SK-N-SH (cell line): ENCODE measurements around the gene ZNF202. TPM values are rescaled to one million over a fixed set of nuclear protein-coding genes. Genes with fewer than 3 reads are reported as not detected.

Experiments
- CTCF ChIA-PET: fragments of 300-600, 350-600 bp; formaldehyde crosslinking; extraction: SDS; loops from one replicate; lab custom pipeline; 2021; lab: Yijun Ruan, JAX
- POLR2A ChIA-PET: fragments of 350-600 bp; sonication (Branson Sonifier 250); formaldehyde crosslinking; extraction: SDS; loops from one replicate; lab custom pipeline; 2020; ENCODE audit warnings: antibody characterized with exemption, inconsistent platforms; lab: Yijun Ruan, JAX
- DNase-seq: peaks from one replicate; pipeline ENCODE4 v3.0.0; 2012
- H2AFZ ChIP-seq: fragments of 200-600 bp; sonication (generic); 2 replicates; pipeline ENCODE4 v1.8.1; 2016; ENCODE audit warnings: antibody characterized with exemption, mild to moderate bottlenecking, low read depth
- H3F3A ChIP-seq: fragments of 200-600 bp; sonication (generic); replicated peaks from 2 replicates; pipeline ENCODE3; 2016; ENCODE audit warnings: antibody characterized with exemption, mild to moderate bottlenecking; ENCODE audit not compliant: insufficient read depth
- H3K27ac ChIP-seq, 2 experiments: fragments of 200-500 bp in 1 of 2; fragments of 200-600 bp in 1 of 2; sonication (Bioruptor generic) in 1 of 2; sonication (generic), shearing (Covaris generic) in 1 of 2; 2 replicates each; pipeline versions ENCODE4 v1.5.1 to v1.6.1; 2014 to 2016; ENCODE audit warnings: low read depth in 2 of 2, inconsistent platforms in 1 of 2, low read length in 1 of 2, mild to moderate bottlenecking in 1 of 2, mixed read lengths in 1 of 2
- H3K27me3 ChIP-seq: fragments of 200-600 bp; sonication (generic), shearing (Covaris generic); 2 replicates; pipeline ENCODE4 v1.6.1; 2016; ENCODE audit warnings: mixed run types; ENCODE audit not compliant: insufficient read depth
- H3K36me3 ChIP-seq, 2 experiments: fragments of 200-500 bp in 1 of 2; fragments of 200-600 bp in 1 of 2; sonication (Bioruptor generic) in 1 of 2; sonication (generic) in 1 of 2; replicated peaks in 1 of 2; 2 replicates each; pipeline versions ENCODE3 to v1.5.1; 2014 to 2016; ENCODE audit warnings: low read length in 1 of 2, mild to moderate bottlenecking in 1 of 2; ENCODE audit not compliant: insufficient read depth in 2 of 2, control insufficient read depth in 1 of 2
- H3K4me1 ChIP-seq, 2 experiments: fragments of 200-500 bp in 1 of 2; fragments of 200-600 bp in 1 of 2; sonication (Bioruptor generic) in 1 of 2; sonication (generic), shearing (Covaris generic) in 1 of 2; 2 replicates each; pipeline versions ENCODE4 v1.5.1 to v1.6.1; 2014 to 2016; ENCODE audit warnings: low read depth in 1 of 2, low read length in 1 of 2, mixed run types in 1 of 2; ENCODE audit not compliant: insufficient read depth in 2 of 2, control insufficient read depth in 1 of 2
- H3K4me2 ChIP-seq: fragments of 200-600 bp; sonication (generic), shearing (Covaris generic); 2 replicates; pipeline ENCODE4 v1.6.1; 2017; ENCODE audit warnings: mixed run types
- H3K4me3 ChIP-seq, 2 experiments: fragments of 200-500 bp in 1 of 2; fragments of 200-600 bp in 1 of 2; sonication (Bioruptor generic) in 1 of 2; sonication (generic), shearing (Covaris generic) in 1 of 2; 2 replicates each; pipeline versions ENCODE4 v1.5.1 to v1.8.1; 2014 to 2016; ENCODE audit warnings: low read depth in 2 of 2, inconsistent platforms in 1 of 2, low read length in 1 of 2, mild to moderate bottlenecking in 1 of 2, mixed read lengths in 1 of 2, moderate library complexity in 1 of 2
- H3K79me2 ChIP-seq: fragments of 200-600 bp; sonication (generic); 2 replicates; pipeline ENCODE4 v1.8.1; 2017; ENCODE audit warnings: mild to moderate bottlenecking; ENCODE audit not compliant: insufficient read depth
- H3K9ac ChIP-seq: fragments of 200-600 bp; sonication (generic); 2 replicates; pipeline ENCODE4 v1.6.1; 2017; ENCODE audit warnings: mixed run types
- H3K9me2 ChIP-seq: fragments of 200-600 bp; sonication (generic); 2 replicates; pipeline ENCODE4 v1.6.1; 2017; ENCODE audit warnings: mixed run types
- H3K9me3 ChIP-seq: fragments of 200-600 bp; sonication (generic); 2 replicates; pipeline ENCODE4 v1.6.1; 2017; ENCODE audit warnings: mixed run types, mild to moderate bottlenecking, moderate library complexity
- H4K20me1 ChIP-seq: fragments of 200-600 bp; sonication (generic); 2 replicates; pipeline ENCODE4 v1.6.1; 2017; ENCODE audit warnings: mild to moderate bottlenecking, mixed run types; ENCODE audit not compliant: insufficient read depth
- FOSL2 ChIP-seq: IDR thresholded peaks from 2 replicates; pipeline ENCODE4 v1.4.0; 2012; ENCODE audit warnings: low read depth, mild to moderate bottlenecking, moderate library complexity, borderline replicate concordance
- FOXJ3 ChIP-seq: sonication (generic); formaldehyde crosslinking; IDR thresholded peaks from 2 replicates; pipeline ENCODE4 v1.5.1; 2020; ENCODE audit warnings: mild to moderate bottlenecking, missing genetic modification reagents
- GABPA ChIP-seq: IDR thresholded peaks from 2 replicates; pipeline ENCODE4 v1.4.0; 2012; ENCODE audit warnings: low read depth, mild to moderate bottlenecking
- GATA2 ChIP-seq: sonication (generic); formaldehyde crosslinking; IDR thresholded peaks from 2 replicates; pipeline ENCODE4 v1.5.0; 2020; ENCODE audit warnings: mild to moderate bottlenecking, missing genetic modification reagents
- RFX5 ChIP-seq: IDR thresholded peaks from 2 replicates; pipeline ENCODE4 v1.6.1; 2012; ENCODE audit warnings: mild to moderate bottlenecking, improper control_type of control experiment, low read length
- RXRA ChIP-seq: IDR thresholded peaks from 2 replicates; pipeline ENCODE4 v1.4.0; 2012; ENCODE audit warnings: low read depth, mild to moderate bottlenecking, borderline replicate concordance
- TCF12 ChIP-seq: IDR thresholded peaks from 2 replicates; pipeline ENCODE4 v1.4.0; 2012
- WGBS: methylation state at CpG from one replicate; pipeline ENCODE4 v1.1.6; 2017; ENCODE audit warnings: low lambda C conversion rate; 5-methylcytosine and 5-hydroxymethylcytosine counted together
- polyA plus RNA-seq, 3 experiments: library from polyadenylated mRNA; depleted of rRNA; stranded (reverse); fragments of >200 nt; gene quantifications; 2 replicates each; pipeline ENCODE4 v1.2.3, GENCODE V29; 2012
- TF ChIP-seq, protein P1 (sequence below): fragments of 150-350 bp; IDR thresholded peaks from 2 replicates; pipeline ENCODE4 v1.6.1; 2017; ENCODE audit warnings: antibody characterized with exemption, low read length, low read depth, borderline replicate concordance
- TF ChIP-seq, protein P2 (sequence below): IDR thresholded peaks from 2 replicates; pipeline ENCODE4 v1.4.0; 2012; ENCODE audit warnings: low read depth, borderline replicate concordance

Gene ZNF202
- polyA plus RNA-seq, 1 of the 3 experiments (the other 2 are of a cell fraction), result 11.3 TPM

DNA sequence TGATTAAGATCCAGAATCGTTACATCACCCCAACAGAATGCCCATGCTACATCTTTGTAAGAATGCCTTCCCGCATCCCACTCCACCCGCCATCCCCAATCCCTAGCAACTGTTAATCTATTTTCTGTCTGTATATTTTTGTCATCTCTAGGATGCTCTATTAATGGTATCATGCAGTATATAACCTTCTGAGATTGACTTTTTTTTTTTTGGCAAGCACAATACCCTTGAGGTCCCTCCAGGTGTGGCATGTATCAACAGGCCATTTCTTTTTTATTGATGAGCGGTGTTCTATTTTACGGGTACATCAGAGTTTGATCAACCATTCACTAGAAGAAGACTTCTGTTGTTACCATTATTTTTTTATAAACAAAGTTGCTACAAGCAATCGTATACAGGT lies 56.9 kb downstream of the ZNF202 start:
- H3K9me3 ChIP-seq, result no peaks in the 10 kb centered on the region
- H3K4me3 ChIP-seq, result no peak overlapping the region
- no peak for DNase-seq

GRCh38 chr11:123683428-123684170 lies 57.9 kb downstream of the ZNF202 start:
- Histone ChIP-seq H3K36me3 (no peaks in the 10 kb centered on the region), H3K4me3 (no peak overlapping the region), H3K9me3 (no peaks in the 10 kb centered on the region), H3K9ac (no peak overlapping the region), H2AFZ (no peak overlapping the region; the same call in 1 of the 2 replicates), H3K9me2 (no peaks in the 10 kb centered on the region), H3K27me3 (peaks cover 11% of the 10 kb centered on the region; the same call in 1 of the 2 replicates), H3K79me2 (no peaks in the 10 kb centered on the region), H4K20me1 (no peaks in the 10 kb centered on the region), H3K27ac (peak overlapping the region in 1 of 2 experiments; percentile 98; a peak in 2 of 4 replicates), H3K4me2 (no peak overlapping the region), H3F3A (no peaks in the 10 kb centered on the region), H3K4me1 (peaks cover 0 to 17% of the 10 kb centered on the region in 2 experiments; a peak in 2 of 4 replicates)
- 15% methylated on average over 8 of the region's 8 CpGs for WGBS
- DNase-seq, result peak; percentile 21
- TF ChIP-seq, protein P1, sequence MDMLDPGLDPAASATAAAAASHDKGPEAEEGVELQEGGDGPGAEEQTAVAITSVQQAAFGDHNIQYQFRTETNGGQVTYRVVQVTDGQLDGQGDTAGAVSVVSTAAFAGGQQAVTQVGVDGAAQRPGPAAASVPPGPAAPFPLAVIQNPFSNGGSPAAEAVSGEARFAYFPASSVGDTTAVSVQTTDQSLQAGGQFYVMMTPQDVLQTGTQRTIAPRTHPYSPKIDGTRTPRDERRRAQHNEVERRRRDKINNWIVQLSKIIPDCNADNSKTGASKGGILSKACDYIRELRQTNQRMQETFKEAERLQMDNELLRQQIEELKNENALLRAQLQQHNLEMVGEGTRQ, result no peak
- TF ChIP-seq RXRA (no peak), GABPA (no peak), TCF12 (no peak), FOSL2 (no peak)
- CTCF ChIA-PET, result interaction anchor here (0.7 to 4.5 kb wide), 8 partner anchors 11 to 47 kb away, joined by 3 to 45 read pairs (median 6); partner anchors contain the start of gene SCN3B
- POLR2A ChIA-PET, result interaction anchor here (0.6 to 2.0 kb wide), 6 partner anchors 12 to 208 kb away, joined by 3 to 13 read pairs (median 4); partner anchors contain the start of gene SCN3B

More for the DNA sequence above, 56.9 kb downstream of the ZNF202 start:
- peaks cover 0 to 17% of the 10 kb centered on the region in 2 experiments; a peak in 2 of 4 replicates for H3K4me1 ChIP-seq
- no peaks in the 10 kb centered on the region for H3F3A ChIP-seq
- peaks cover 13% of the 10 kb centered on the region; the same call in 1 of the 2 replicates for H3K27me3 ChIP-seq
- WGBS, result 77% methylated on average over 6 of the region's 6 CpGs
- H3K9ac ChIP-seq, result no peak overlapping the region
- no peaks in the 10 kb centered on the region for H3K79me2 ChIP-seq
- H3K36me3 ChIP-seq, result no peaks in the 10 kb centered on the region
- no peaks in the 10 kb centered on the region for H3K9me2 ChIP-seq
- no peak overlapping the region for H2AFZ ChIP-seq
- H3K27ac ChIP-seq, result no peak overlapping the region; a peak in 1 of 4 replicates
- POLR2A ChIA-PET, result no interaction called here
- no peak overlapping the region for H3K4me2 ChIP-seq
- TF ChIP-seq RXRA (no peak), GATA2 (CRISPR knock-in tag) (no peak), RFX5 (no peak), FOXJ3 (CRISPR knock-in tag) (no peak)
- TF ChIP-seq, protein P2, sequence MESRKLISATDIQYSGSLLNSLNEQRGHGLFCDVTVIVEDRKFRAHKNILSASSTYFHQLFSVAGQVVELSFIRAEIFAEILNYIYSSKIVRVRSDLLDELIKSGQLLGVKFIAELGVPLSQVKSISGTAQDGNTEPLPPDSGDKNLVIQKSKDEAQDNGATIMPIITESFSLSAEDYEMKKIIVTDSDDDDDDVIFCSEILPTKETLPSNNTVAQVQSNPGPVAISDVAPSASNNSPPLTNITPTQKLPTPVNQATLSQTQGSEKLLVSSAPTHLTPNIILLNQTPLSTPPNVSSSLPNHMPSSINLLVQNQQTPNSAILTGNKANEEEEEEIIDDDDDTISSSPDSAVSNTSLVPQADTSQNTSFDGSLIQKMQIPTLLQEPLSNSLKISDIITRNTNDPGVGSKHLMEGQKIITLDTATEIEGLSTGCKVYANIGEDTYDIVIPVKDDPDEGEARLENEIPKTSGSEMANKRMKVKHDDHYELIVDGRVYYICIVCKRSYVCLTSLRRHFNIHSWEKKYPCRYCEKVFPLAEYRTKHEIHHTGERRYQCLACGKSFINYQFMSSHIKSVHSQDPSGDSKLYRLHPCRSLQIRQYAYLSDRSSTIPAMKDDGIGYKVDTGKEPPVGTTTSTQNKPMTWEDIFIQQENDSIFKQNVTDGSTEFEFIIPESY, result no peak
- TF ChIP-seq, protein P1, result no peak
- CTCF ChIA-PET, result interaction anchor here (1.3 to 4.5 kb wide), 8 partner anchors 10 to 44 kb away, joined by 3 to 45 read pairs (median 8); partner anchors contain the start of gene SCN3B
- H4K20me1 ChIP-seq, result no peaks in the 10 kb centered on the region
